Stimulated activated CD8-positive, alpha-beta memory T cell treated with anti-CD3 and anti-CD28 coated beads, Interleukin-2, amount 100 ng/mL, for 48 hours (primary cell): ENCODE results near the gene DDX46.
A peak's percentile ranks its signal among the peaks of the same experiment; 100 is the strongest.
"Not testable (repeated sequence)": the region's sequence is repeated elsewhere in the genome, so short reads cannot be mapped to it uniquely, and the experiment has no call there.

ENCODE experiments used
- DNase-seq, 2 donors: peaks; one replicate each; pipeline ENCODE4 v3.0.0-alpha.2; 2020; ENCODE audit warnings: low read depth in 2 of 2

The DDX46 gene

DNA sequence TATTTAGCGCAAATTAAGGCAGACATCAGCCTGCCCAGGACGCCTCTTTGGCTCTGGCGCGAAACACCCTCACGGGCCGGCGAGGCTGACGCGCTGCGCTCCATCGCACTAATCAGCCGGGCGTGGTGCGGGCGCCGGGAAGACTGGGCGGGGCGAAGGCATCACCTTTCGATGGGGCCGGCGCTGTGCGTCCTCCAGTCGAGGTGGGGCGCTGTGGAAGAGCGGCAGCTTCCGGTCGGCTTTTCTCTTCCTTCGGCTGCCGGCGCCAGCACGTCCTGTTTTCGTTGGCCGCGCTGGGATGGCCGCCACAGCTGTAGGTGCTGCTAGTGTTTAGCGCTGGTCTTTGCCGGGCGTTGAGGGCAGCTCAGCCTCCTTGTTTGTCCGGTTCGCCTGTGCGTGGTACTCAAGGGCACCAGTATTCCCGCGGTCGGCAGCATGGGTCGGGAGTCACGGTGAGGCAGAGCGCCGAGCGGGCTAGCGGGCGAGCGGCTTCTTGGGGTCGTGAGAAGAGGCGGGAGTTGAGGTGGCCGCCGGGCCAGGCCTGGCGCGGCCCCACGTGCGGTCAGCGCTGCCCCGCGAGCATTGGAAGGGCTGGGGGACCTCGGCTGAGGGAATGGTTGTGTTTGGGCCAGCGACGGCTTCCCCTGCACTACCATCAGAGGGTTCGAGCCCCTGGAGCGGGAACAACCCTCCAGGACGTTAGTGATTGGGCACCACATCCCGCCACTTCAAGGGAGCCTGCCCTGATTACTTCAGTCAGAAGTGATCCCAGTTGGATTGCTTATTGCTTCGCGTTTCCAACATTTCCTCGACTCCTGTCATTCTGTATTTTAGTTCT lies at the start of gene DDX46:
TSS of gene DDX46 (plus strand) at position 276 of the 838 bp plus-strand sequence. CDS start at position 436, 160 bp downstream.
- DNase-seq, result peak; percentile 92 to 94

DNA sequence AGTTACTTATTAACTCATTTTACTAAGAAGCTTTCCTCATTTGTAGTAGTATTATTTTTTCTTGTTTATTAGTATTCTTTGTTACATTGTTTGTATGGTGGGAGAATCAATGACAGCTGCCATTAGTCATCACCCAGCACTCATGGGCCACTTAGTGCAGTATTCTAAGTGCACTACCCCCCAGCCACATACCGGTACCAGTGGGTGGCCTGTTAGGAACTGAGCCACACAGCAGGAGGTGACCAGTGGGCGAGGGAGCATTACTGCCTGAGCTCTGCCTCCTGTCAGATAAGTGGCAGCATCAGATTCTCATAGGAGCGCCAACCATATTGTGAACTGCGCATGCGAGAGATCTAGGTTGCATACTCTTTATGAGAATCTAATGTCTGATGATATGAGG lies 44.5 kb upstream of the DDX46 start:
- DNase-seq, result no peak

GRCh38 chr5:134714541-134714940 lies 44.0 kb upstream of the DDX46 start:
- DNase-seq, result no peak

DNA sequence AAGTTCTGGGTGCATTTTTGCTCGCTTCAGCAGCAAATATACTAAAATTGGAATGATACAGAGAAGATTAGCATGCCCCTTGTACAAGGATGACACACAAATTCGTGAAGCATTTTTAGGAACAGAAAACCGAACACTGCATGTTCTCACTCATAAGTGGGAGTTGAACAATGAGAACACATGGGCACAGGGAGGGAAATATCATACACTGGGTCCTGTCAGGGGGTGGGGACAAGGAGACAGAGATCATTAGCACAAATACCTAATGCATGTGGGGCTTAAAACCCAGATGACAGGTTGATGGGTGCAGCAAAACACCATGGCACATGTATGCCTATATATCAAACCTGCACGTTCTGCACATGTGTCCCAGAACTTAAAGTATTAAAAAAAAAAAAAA lies 43.1 kb upstream of the DDX46 start:
- not testable (repeated sequence) for DNase-seq

DNA sequence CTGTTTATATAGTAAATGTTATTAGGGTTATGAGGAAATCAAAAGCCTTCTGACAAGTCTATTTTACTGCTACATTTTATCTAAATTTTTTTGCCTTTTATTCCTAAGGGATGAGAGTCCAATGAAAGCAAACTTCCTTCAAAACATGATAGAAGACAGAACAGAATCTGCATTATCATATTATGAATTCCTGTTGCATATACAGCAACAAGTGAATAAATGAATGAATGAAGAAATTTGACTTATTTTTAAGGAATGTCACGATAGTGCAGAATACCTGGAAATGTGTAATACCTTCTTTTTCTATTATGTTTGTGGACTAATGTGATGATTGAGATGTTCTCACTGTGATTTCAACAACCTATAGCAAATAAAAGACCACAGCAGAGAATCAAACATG lies 33.7 kb upstream of the DDX46 start:
- no peak for DNase-seq

- DNase-seq, result no peak
Measured at GRCh38 chr5:134732819-134733218, 25.8 kb upstream of the DDX46 start.

- no peak for DNase-seq
Measured at GRCh38 chr5:134735243-134735642, 23.3 kb upstream of the DDX46 start.

- no peak for DNase-seq
Measured at GRCh38 chr5:134736173-134736812, 22.3 kb upstream of the DDX46 start.

- peak; percentile 96 to 97 for DNase-seq
Measured at GRCh38 chr5:134738133-134738962, 20.2 kb upstream of the DDX46 start, which contains the start of gene CAMLG. Gene CAMLG, plus strand, starts transcription at chr5:134738548. Its CDS starts 73 bp downstream, at chr5:134738621.

GRCh38 chr5:134738963-134739661 lies 19.5 kb upstream of the DDX46 start:
- peak in 1 of 2 donors; percentile 7 for DNase-seq

GRCh38 chr5:134741052-134741451 lies 17.5 kb upstream of the DDX46 start:
- no peak for DNase-seq

DNA sequence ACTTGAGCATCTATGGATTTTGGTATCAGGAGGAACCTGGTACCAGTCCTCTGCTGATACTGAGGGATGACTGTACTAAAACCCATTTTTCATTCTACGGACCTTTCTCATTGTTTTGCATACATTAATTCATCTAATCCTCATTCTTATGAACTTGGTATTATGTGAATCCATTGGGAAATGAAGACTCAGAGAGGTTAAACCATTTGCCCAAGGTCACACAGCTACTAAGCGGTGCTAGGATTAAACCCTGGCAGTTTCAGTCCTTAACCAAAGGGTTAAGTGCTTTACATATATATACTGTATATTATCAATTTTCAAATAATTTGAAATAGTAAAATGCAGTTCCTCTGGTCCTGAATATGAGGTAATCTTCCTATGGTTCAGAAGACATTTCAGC lies 16.4 kb upstream of the DDX46 start:
- no peak for DNase-seq

DNA sequence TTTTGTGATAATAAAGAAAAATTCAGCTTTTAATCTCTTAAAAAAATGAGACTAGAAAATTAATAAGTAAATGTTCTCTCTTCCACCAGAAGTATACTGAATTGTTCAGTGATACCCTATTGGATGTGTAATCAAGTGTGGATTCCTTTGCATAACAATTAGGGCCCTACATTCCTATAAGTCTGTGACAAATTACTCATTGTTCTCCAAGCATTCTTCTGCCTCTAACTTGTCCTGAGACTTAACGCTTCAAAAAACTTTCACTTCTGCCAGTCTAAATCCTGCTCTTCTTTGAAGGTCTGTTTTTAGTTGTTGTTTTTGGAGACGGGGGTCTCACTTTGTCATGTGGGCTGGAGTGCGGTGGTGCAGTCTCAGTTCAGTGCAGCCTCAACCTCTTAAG lies 9.2 kb upstream of the DDX46 start:
- no peak for DNase-seq

DNA sequence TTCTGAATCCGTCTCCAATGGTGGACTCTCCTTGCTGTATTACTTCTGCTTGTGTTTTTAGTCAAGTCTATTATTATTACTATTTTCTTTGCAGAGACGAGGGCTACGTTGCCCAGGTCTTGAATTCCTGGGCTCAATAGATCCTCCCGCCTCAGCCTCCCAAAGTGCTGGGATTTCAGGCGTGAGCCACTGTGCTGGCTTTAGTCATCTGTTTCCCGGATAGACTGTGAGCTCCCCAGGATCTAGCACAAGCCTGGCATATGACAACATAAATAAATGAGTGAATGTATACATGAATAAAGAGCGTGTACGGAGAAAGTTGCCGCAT lies 439 bp upstream of the DDX46 start:
- DNase-seq, result no peak

DNA sequence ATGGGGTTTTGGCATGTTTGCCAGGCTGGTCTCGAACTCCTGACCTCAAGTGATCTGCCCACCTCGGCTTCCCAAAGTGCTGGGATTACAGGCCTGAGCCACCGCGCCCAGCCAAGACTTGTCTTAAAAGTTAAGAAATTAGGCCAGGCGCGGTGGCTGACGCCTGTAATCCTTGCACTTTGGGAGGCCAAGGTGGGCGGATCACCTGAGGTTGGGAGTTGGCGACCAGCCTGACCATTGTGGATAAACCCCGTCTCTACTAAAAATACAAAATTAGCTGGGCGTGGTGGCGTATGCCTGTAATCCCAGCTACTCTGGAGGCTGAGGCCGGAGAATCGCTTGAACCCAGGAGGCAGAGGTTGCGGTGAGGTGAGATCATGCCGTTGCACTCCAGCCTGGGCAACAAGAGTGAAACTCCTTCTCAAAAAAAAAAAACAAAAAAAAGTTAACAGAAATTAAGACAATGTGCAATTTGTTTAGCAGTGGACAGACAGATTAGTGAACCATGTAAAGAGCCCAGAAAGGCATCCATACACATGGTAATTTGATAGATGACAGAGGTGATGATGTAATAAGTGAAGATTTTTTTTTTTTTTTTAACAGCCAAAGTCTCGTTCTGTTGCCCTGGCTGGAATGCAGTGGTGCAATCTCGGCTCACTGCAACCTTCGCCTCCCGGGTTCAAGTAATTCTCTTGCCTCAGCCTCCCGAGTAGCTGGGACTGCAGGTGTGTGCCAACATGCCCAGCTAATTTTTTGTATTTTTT lies 9.1 kb downstream of the DDX46 start:
- not testable (repeated sequence) for DNase-seq

GRCh38 chr5:134769206-134769605 lies 10.6 kb downstream of the DDX46 start:
- DNase-seq, result no peak

DNA sequence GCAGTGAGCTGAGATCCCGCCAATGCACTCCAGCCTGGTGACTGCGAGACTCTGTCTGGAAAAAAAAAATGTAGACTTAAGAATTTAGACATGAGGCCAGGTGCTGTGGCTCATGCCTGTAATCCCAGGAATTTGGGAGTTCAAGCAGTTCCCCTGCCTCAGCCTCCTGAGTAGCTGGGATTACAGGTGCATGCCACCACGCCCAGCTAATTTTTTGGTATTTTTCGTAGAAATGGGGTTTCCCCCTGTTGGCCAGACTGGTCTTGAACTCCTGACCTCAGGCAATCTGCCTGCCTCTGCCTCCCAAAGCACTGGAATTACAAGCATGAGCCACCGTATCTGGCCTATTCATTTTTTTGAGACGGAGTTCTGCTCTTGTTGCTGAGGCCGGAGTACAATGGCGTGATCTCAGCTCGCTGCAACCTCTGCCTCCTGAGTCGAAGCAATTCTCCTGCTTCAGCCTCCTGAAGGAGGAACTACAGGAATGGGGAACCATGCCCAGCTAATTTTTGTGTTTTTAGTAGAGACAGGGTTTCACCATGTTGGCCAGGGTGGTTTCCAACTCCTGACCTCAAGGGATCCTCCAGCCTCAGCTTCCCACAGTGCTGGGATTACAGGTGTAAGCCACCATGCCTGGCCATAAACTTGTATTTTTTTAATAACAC lies 14.0 kb downstream of the DDX46 start:
- no peak for DNase-seq

GRCh38 chr5:134777366-134777765 lies 18.8 kb downstream of the DDX46 start:
- no peak for DNase-seq

GRCh38 chr5:134784241-134784920 lies 25.8 kb downstream of the DDX46 start:
- DNase-seq, result no peak
